Keratinocyte (primary cell): ENCODE measurements around the gene TFCP2L1.

Source experiments
- EZH2 ChIP-seq: IDR thresholded peaks from one replicate; pipeline ENCODE4 v1.6.1; 2012; ENCODE audit warnings: inconsistent platforms, mild to moderate bottlenecking, low read length, moderate library complexity
- TF ChIP-seq, protein P1 (sequence below), 3 experiments: IDR thresholded peaks in 1 of 3; conservative IDR thresholded peaks in 1 of 3; optimal IDR thresholded peaks in 1 of 3; 2 replicates in 2 of 3; 3 replicates in 1 of 3; pipeline versions ENCODE3 to v1.5.1; 2011; ENCODE audit warnings: low read length in 3 of 3, mild to moderate bottlenecking in 3 of 3, moderate library complexity in 2 of 3, control low read depth in 1 of 3, inconsistent platforms in 1 of 3; ENCODE audit not compliant: insufficient read depth in 2 of 3; ENCODE audit errors: extremely low read depth in 1 of 3

DNA sequence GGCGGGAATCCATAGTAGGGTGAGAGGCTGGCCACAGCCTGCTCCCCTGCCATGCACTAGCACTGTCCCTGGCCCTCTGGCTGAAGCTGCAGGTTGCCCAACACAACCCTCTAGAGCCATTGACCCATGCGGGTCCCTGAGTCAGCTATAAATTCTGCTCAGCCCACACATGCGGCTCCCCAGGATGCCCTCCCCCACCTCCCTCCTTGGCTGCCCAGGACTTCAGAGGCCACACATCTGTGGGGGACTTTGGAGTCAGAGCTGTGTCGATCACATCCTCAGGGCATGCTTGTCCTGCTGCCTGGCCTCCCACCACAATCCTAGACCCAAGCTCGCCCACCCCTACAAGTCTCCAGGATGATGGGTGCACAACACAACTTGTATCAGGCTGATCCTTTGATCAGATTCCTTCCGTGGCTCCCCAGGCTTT is 97.0 kb downstream of the TFCP2L1 start:
- TF ChIP-seq, protein P1, sequence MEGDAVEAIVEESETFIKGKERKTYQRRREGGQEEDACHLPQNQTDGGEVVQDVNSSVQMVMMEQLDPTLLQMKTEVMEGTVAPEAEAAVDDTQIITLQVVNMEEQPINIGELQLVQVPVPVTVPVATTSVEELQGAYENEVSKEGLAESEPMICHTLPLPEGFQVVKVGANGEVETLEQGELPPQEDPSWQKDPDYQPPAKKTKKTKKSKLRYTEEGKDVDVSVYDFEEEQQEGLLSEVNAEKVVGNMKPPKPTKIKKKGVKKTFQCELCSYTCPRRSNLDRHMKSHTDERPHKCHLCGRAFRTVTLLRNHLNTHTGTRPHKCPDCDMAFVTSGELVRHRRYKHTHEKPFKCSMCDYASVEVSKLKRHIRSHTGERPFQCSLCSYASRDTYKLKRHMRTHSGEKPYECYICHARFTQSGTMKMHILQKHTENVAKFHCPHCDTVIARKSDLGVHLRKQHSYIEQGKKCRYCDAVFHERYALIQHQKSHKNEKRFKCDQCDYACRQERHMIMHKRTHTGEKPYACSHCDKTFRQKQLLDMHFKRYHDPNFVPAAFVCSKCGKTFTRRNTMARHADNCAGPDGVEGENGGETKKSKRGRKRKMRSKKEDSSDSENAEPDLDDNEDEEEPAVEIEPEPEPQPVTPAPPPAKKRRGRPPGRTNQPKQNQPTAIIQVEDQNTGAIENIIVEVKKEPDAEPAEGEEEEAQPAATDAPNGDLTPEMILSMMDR (optimal IDR thresholded peaks at IDR 0.05 in 1 of 3, IDR thresholded peaks at IDR 0.05 in 1 of 3, conservative IDR thresholded peaks at IDR 0.05 in 1 of 3; ENCODE audit: extremely low read depth in 1 of 3, insufficient read depth in 2 of 3, low read length in 3 of 3): no peak
- no peak for TF ChIP-seq EZH2
